Cardiac fibroblast (primary cell): ENCODE measurements around the gene RNF40.

Experiments
- DNase-seq, 2 donors: peaks; one replicate each; pipeline versions ENCODE4 v3.0.0 to v3.0.0-alpha.2; 2010; ENCODE audit warnings: low read depth in 2 of 2
- H3K4me3 ChIP-seq, 2 donors: replicated peaks in 1 of 2; 1 replicate in 1 of 2; 2 replicates in 1 of 2; pipeline ENCODE4 v1.5.1; 2011; ENCODE audit warnings: low read depth in 2 of 2, low read length in 2 of 2, mild to moderate bottlenecking in 2 of 2, moderate library complexity in 1 of 2
- TF ChIP-seq, protein P1 (sequence below): IDR thresholded peaks from one replicate; pipeline ENCODE4 v1.5.1; 2011; ENCODE audit warnings: low read depth, mild to moderate bottlenecking, low read length, inconsistent platforms

Gene RNF40

DNA sequence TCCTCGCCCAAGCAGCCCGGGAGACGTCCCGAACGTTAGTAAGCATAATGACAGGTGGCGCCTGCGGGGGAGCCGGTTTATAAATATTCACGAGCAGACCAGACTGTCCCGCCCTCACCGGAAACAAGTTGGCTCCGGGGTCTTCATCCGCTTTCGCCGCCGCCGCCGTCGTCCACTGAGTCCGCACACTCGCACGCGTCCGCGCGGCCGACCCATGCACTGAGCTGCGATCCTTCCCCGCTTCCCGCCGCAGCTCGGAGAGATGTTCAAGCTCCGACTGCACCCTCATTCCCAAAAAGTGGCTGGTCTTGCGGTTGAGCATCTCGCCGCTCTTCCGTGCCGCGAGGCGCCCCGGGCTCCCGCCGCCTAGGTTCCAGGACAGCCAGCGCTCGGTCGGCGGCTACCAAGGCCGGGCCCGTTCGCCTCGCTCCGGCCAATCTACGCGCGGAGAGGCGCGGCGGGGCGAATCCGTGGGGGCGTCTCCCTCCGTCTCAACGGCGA, 645 bp upstream of the RNF40 start:
- peak; percentile 24 to 32 for DNase-seq
- TF ChIP-seq, protein P1, sequence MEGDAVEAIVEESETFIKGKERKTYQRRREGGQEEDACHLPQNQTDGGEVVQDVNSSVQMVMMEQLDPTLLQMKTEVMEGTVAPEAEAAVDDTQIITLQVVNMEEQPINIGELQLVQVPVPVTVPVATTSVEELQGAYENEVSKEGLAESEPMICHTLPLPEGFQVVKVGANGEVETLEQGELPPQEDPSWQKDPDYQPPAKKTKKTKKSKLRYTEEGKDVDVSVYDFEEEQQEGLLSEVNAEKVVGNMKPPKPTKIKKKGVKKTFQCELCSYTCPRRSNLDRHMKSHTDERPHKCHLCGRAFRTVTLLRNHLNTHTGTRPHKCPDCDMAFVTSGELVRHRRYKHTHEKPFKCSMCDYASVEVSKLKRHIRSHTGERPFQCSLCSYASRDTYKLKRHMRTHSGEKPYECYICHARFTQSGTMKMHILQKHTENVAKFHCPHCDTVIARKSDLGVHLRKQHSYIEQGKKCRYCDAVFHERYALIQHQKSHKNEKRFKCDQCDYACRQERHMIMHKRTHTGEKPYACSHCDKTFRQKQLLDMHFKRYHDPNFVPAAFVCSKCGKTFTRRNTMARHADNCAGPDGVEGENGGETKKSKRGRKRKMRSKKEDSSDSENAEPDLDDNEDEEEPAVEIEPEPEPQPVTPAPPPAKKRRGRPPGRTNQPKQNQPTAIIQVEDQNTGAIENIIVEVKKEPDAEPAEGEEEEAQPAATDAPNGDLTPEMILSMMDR: no peak
- H3K4me3 ChIP-seq: peak overlapping the region; percentile 93 to 97

DNA sequence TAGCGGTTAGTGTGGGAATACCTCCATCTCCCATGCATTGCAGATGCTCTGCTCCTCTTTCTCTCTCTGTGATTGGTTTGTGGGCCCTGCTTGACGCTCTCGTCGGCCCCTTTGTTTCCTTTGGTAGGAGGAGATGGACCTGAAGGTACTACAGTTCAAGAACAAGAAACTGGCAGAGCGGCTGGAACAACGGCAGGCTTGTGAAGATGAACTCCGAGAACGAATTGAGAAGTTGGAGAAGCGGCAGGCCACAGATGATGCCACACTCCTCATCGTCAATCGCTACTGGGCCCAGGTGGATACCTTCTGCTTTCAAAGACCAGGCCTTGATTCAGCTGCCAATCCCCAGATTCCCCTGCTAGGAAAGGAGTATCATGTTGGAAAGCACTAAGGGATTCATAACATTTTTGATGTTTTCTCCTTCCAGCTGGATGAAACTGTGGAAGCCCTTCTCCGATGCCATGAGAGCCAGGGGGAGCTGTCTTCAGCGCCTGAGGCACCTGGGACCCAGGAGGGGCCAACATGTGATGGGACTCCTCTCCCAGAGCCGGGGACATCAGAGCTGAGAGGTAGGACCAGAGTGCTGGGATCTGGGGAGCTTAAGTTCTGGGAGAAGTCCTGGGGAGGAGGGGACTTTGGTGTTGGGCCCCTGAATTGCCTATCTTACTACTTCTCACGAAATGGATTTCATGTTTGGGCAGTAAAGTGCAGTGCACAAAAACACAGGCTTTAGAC, 1.0 kb downstream of the RNF40 start:
- TF ChIP-seq, protein P1: no peak
- H3K4me3 ChIP-seq: peak overlapping the region; percentile 93 to 97
- DNase-seq: no peak

DNA sequence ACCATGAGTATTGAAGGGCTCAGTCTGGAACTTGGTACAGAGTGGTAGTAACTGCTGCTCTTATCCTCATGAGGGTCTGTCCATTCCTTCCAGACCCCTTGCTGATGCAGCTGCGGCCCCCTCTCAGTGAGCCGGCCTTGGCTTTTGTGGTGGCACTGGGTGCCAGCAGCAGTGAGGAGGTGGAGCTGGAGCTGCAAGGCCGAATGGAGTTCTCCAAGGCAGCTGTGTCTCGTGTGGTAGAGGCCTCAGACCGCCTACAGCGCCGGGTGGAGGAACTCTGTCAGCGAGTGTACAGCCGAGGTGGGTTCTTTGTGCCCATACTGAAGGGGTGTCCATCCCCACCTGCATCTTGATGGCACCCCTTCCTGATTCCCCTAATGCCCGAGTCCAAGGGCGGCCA, 2.0 kb downstream of the RNF40 start:
- TF ChIP-seq, protein P1: no peak
- no peak overlapping the region for H3K4me3 ChIP-seq
- DNase-seq: no peak

DNA sequence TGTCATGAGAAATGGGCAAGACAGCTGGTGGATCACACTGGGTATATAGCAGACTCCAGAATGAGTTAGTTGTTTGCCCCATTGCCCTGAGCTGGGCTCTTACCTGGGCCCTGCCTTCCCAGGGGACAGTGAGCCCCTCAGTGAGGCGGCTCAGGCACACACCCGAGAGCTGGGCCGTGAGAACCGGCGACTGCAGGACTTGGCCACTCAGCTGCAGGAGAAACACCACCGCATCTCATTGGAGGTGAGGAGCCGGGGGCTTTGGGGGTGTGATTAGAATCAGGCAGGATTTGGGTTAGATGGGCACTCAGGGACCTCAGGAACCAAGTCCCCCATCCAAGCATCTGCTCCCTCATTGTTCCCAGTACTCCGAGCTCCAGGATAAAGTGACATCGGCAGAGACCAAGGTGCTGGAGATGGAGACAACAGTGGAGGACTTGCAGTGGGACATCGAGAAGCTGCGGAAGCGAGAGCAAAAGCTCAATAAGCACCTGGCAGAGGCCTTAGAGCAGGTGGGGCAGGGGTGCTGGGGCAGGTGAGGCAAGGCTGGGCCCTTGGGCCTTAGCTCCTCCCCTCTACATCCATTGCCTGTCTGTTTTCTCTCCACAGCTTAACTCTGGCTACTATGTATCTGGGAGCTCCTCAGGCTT, 2.8 kb downstream of the RNF40 start:
- TF ChIP-seq, protein P1: no peak
- no peak overlapping the region for H3K4me3 ChIP-seq
- DNase-seq: no peak

DNA sequence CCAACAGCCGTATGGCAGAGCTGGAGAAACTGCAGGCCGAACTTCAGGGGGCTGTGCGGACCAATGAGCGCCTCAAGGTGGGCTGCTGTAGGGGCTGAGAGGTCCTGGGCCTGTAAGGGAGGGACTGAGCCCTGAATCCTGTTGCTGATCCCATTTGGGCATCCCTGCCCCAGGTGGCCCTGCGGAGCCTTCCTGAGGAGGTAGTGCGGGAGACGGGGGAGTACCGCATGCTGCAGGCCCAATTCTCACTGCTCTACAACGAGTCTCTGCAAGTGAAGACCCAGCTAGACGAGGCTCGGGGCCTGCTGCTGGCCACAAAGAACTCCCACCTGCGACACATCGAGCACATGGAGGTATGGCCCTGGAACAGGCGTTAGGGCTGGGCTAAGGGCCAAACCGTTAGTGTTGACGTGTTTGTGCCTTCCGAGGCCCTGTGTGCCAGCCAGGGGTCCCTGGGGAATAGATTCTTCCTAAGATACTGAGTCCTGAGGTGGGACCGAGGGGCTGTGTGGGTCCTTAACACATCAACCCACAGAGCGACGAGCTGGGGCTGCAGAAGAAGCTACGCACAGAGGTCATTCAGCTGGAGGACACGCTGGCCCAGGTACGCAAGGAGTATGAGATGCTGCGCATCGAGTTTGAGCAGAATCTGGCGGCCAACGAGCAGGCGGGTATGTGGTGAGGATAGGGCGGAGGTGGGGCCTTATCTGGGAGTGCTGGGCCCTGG, 4.2 kb downstream of the RNF40 start:
- no peak overlapping the region for H3K4me3 ChIP-seq
- TF ChIP-seq, protein P1: no peak
- DNase-seq: no peak

- TF ChIP-seq, protein P1: no peak
- H3K4me3 ChIP-seq: no peak overlapping the region
- DNase-seq: no peak
Measured at GRCh38 chr16:30766933-30767284, 4.8 kb downstream of the RNF40 start.
